Endodermal cell (in vitro differentiated cells): ENCODE measurements around the gene CEP135. TPM values are rescaled to one million over a fixed set of nuclear protein-coding genes. Genes with fewer than 3 reads are reported as not detected.

ENCODE experiments used
- DNase-seq: peaks from one replicate; pipeline ENCODE4 v3.0.0-alpha.2; 2017
- H3K27ac ChIP-seq: 2 replicates; pipeline ENCODE4 v1.5.1; 2013; ENCODE audit warnings: mild to moderate bottlenecking, low read depth, low read length, moderate library complexity
- H3K27me3 ChIP-seq: 2 replicates; pipeline ENCODE4 v1.6.1; 2013; ENCODE audit warnings: mild to moderate bottlenecking, low read length, moderate library complexity; ENCODE audit not compliant: insufficient read depth, control insufficient read depth, poor library complexity, severe bottlenecking
- H3K36me3 ChIP-seq: 2 replicates; pipeline ENCODE4 v1.7.0; 2013; ENCODE audit warnings: mild to moderate bottlenecking, low read length, moderate library complexity; ENCODE audit not compliant: control insufficient read depth, insufficient read depth
- H3K4me1 ChIP-seq: one replicate; pipeline ENCODE4 v1.7.0; 2013; ENCODE audit warnings: low read length; ENCODE audit not compliant: control insufficient read depth, insufficient read depth
- H3K4me3 ChIP-seq: 2 replicates; pipeline ENCODE4 v1.5.1; 2013; ENCODE audit warnings: mild to moderate bottlenecking, low read length, moderate library complexity
- H3K9ac ChIP-seq: 2 replicates; pipeline ENCODE4 v1.6.1; 2013; ENCODE audit warnings: mild to moderate bottlenecking, low read length, moderate library complexity; ENCODE audit not compliant: poor library complexity, severe bottlenecking; ENCODE audit errors: extremely low read depth
- H3K9me3 ChIP-seq: 2 replicates; pipeline ENCODE4 v1.6.1; 2013; ENCODE audit warnings: mild to moderate bottlenecking, low read length, moderate library complexity; ENCODE audit not compliant: control insufficient read depth
- H3K27ac Mint-ChIP-seq: 2 replicates; pipeline ENCODE4 v1.8.0; 2020; ENCODE audit warnings: mixed read lengths
- H3K27me3 Mint-ChIP-seq: 2 replicates; pipeline ENCODE4 v1.8.0; 2021; ENCODE audit warnings: mild to moderate bottlenecking, mixed read lengths; ENCODE audit not compliant: insufficient read depth
- H3K36me3 Mint-ChIP-seq: 2 replicates; pipeline ENCODE4 v1.8.0; 2020; ENCODE audit warnings: low read depth, mixed read lengths
- H3K4me1 Mint-ChIP-seq: 2 replicates; pipeline ENCODE4 v1.8.0; 2020; ENCODE audit warnings: mixed read lengths
- H3K4me3 Mint-ChIP-seq: 2 replicates; pipeline ENCODE4 v1.8.0; 2020; ENCODE audit warnings: mild to moderate bottlenecking, moderate library complexity, mixed read lengths
- H3K9me3 Mint-ChIP-seq: 2 replicates; pipeline ENCODE4 v1.8.0; 2020; ENCODE audit warnings: mild to moderate bottlenecking, mixed read lengths
- WGBS, 2 experiments: methylation state at CpG; one replicate each; pipeline versions ENCODE4 v1.1.5 to v1.1.7; 2013; ENCODE audit warnings: missing lambda C conversion rate in 2 of 2, mixed read lengths in 1 of 2; ENCODE audit not compliant: insufficient coverage in 1 of 2, insufficient read length in 1 of 2; 5-methylcytosine and 5-hydroxymethylcytosine counted together
- total RNA-seq, 2 donors: library from RNA; stranded (reverse); fragmentation: NEBNext Ultra II Directional in 1 of 2; extraction: Animal tissue kit (Norgen Biotek cat#: 25700) in 1 of 2; gene quantifications; 2 replicates in 1 of 2; 3 replicates in 1 of 2; pipeline ENCODE4 v1.2.1, GENCODE V29; 2021
- TF ChIP-seq, protein P1 (sequence below): fragments of 200-600 bp; sonication (generic); conservative IDR thresholded peaks from 2 replicates; pipeline ENCODE4 v1.5.0; 2021; ENCODE audit warnings: antibody characterized with exemption, mild to moderate bottlenecking

CEP135 gene
- total RNA-seq, 2 donors from 2014 or later: 28.0 to 37.4 TPM

- Mint-ChIP-seq H3K4me1 (no peaks in the 10 kb centered on the region), H3K27me3 (no peaks in the 10 kb centered on the region), H3K9me3 (no peaks in the 10 kb centered on the region), H3K4me3 (no peak overlapping the region), H3K27ac (no peak overlapping the region), H3K36me3 (peaks cover 12% of the 10 kb centered on the region)
- Histone ChIP-seq H3K4me1 (no peaks in the 10 kb centered on the region), H3K36me3 (peaks cover 25% of the 10 kb centered on the region), H3K9me3 (no peaks in the 10 kb centered on the region), H3K4me3 (no peak overlapping the region), H3K9ac (no peak overlapping the region), H3K27me3 (no peaks in the 10 kb centered on the region), H3K27ac (no peak overlapping the region)
- TF ChIP-seq, protein P1, sequence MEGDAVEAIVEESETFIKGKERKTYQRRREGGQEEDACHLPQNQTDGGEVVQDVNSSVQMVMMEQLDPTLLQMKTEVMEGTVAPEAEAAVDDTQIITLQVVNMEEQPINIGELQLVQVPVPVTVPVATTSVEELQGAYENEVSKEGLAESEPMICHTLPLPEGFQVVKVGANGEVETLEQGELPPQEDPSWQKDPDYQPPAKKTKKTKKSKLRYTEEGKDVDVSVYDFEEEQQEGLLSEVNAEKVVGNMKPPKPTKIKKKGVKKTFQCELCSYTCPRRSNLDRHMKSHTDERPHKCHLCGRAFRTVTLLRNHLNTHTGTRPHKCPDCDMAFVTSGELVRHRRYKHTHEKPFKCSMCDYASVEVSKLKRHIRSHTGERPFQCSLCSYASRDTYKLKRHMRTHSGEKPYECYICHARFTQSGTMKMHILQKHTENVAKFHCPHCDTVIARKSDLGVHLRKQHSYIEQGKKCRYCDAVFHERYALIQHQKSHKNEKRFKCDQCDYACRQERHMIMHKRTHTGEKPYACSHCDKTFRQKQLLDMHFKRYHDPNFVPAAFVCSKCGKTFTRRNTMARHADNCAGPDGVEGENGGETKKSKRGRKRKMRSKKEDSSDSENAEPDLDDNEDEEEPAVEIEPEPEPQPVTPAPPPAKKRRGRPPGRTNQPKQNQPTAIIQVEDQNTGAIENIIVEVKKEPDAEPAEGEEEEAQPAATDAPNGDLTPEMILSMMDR: no peak
- no peak for DNase-seq
Measured at GRCh38 chr4:55907469-55907868, 41.3 kb upstream of the CEP135 start.

- no peak overlapping the region for H3K4me3 ChIP-seq
- H3K27me3 Mint-ChIP-seq: no peaks in the 10 kb centered on the region
- H3K27ac ChIP-seq: no peak overlapping the region
- H3K36me3 ChIP-seq: peaks cover 12% of the 10 kb centered on the region
- no peaks in the 10 kb centered on the region for H3K4me1 Mint-ChIP-seq
- TF ChIP-seq, protein P1: no peak
- H3K9me3 Mint-ChIP-seq: no peaks in the 10 kb centered on the region
- no peak overlapping the region for H3K9ac ChIP-seq
- no peak overlapping the region for H3K27ac Mint-ChIP-seq
- DNase-seq: no peak
- H3K36me3 Mint-ChIP-seq: peaks cover 5% of the 10 kb centered on the region
- H3K4me1 ChIP-seq: no peaks in the 10 kb centered on the region
- 91 to 100% methylated on average over 1 of the region's 1 CpG for WGBS, 2 experiments
- no peaks in the 10 kb centered on the region for H3K9me3 ChIP-seq
- H3K4me3 Mint-ChIP-seq: no peak overlapping the region
- H3K27me3 ChIP-seq: no peaks in the 10 kb centered on the region
Measured at GRCh38 chr4:55910140-55910539, 38.6 kb upstream of the CEP135 start.

DNA sequence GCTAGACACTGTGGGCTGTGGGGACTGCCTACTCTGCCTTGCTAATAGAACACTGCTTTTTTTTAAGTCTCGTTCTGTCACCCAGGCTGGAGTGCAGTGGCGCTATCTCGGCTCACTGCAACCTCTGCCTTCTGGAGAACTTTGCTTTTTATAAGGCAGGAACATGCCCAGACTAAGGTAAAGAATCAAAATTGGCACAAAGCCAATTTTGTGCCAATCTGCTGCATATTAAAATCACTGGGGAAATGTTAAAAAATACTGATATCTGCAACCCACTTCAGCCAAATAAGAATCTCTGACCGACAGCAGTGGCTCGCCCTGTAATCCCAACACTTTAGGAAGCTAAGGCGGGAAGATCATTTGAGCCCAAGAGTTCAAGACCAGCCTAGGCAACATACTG, 36.5 kb upstream of the CEP135 start:
- Histone ChIP-seq H3K27me3 (no peaks in the 10 kb centered on the region), H3K27ac (no peak overlapping the region), H3K4me3 (no peak overlapping the region), H3K9me3 (no peaks in the 10 kb centered on the region), H3K4me1 (no peaks in the 10 kb centered on the region), H3K36me3 (no peaks in the 10 kb centered on the region), H3K9ac (no peak overlapping the region)
- TF ChIP-seq, protein P1: no peak
- 93 to 95% methylated on average over 6 of the region's 6 CpGs for WGBS, 2 experiments
- Mint-ChIP-seq H3K4me1 (no peaks in the 10 kb centered on the region), H3K27me3 (no peaks in the 10 kb centered on the region), H3K27ac (no peak overlapping the region), H3K36me3 (no peaks in the 10 kb centered on the region), H3K4me3 (no peak overlapping the region), H3K9me3 (no peaks in the 10 kb centered on the region)
- DNase-seq: no peak
